Measurements from ENCODE around the gene MYO1A.
A peak's percentile ranks its signal among the peaks of the same experiment; 100 is the strongest.
"Not testable (repeated sequence)": the region's sequence is repeated elsewhere in the genome, so short reads cannot be mapped to it uniquely, and the experiment has no call there.

Gene MYO1A

GRCh38 chr12:56991319-56992246 is 58.3 kb downstream of the MYO1A start:
- peak; percentile 35 for DNase-seq

GRCh38 chr12:56990648-56991318 is 59.1 kb downstream of the MYO1A start:
- no peak for DNase-seq

GRCh38 chr12:56989861-56990610 is 59.9 kb downstream of the MYO1A start:
- DNase-seq = no peak

- DNase-seq = peak; percentile 53
Observed at GRCh38 chr12:56988207-56988739, 61.7 kb downstream of the MYO1A start.

GRCh38 chr12:56987551-56988053 is 62.3 kb downstream of the MYO1A start:
- DNase-seq = peak; percentile 74

- DNase-seq = no peak
Observed at GRCh38 chr12:56987011-56987410, 62.9 kb downstream of the MYO1A start.

GRCh38 chr12:56985714-56986113 is 64.2 kb downstream of the MYO1A start:
- not testable (repeated sequence) for DNase-seq

GRCh38 chr12:56983386-56983785 is 66.5 kb downstream of the MYO1A start:
- DNase-seq = no peak

- not testable (repeated sequence) for DNase-seq
Observed at GRCh38 chr12:56982578-56983236, 67.2 kb downstream of the MYO1A start.

GRCh38 chr12:56980941-56981530 is 68.9 kb downstream of the MYO1A start:
- no peak for DNase-seq

- no peak for DNase-seq
Observed at GRCh38 chr12:56980268-56980667, 69.7 kb downstream of the MYO1A start.

- DNase-seq = no peak
Observed at GRCh38 chr12:56979628-56980027, 70.3 kb downstream of the MYO1A start.

Data from inflammatory macrophage treated with lipopolysaccharide for 4 hours (primary cell).